Thyroid gland (tissue), 4 donors: ENCODE data around the gene B3GNT2. TPM values are rescaled to one million over a fixed set of nuclear protein-coding genes. Genes with fewer than 3 reads are reported as not detected.

ENCODE experiments used
- DNase-seq, 2 donors: peaks; one replicate each; pipeline ENCODE4 v3.0.0-alpha.2; 2019
- H3K27ac ChIP-seq, 3 donors: fragments of 200-600 bp; sonication (generic); 1 replicate in 2 of 3; 2 replicates in 1 of 3; pipeline ENCODE4 v1.5.1; 2016 to 2019; ENCODE audit warnings: mild to moderate bottlenecking in 1 of 3, moderate library complexity in 1 of 3
- H3K27me3 ChIP-seq: fragments of 200-600 bp; sonication (generic); one replicate; pipeline ENCODE4 v1.5.1; 2019
- H3K36me3 ChIP-seq, 2 donors: fragments of 200-600 bp; sonication (generic); one replicate each; pipeline ENCODE4 v1.5.1; 2016 to 2019
- H3K4me1 ChIP-seq, 2 donors: fragments of 200-600 bp; sonication (generic); one replicate each; pipeline ENCODE4 v1.5.1; 2017 to 2019
- H3K4me3 ChIP-seq, 3 donors: fragments of 200-600 bp; sonication (generic); replicated peaks in 1 of 3; 1 replicate in 2 of 3; 2 replicates in 1 of 3; pipeline ENCODE4 v1.5.1; 2016; ENCODE audit warnings: mild to moderate bottlenecking in 1 of 3
- H3K9me3 ChIP-seq: fragments of 200-600 bp; sonication (generic); one replicate; pipeline ENCODE4 v1.5.1; 2017
- CTCF ChIP-seq, 6 experiments: fragments of 200-600 bp in 3 of 6; fragments of 450-650 bp in 3 of 6; sonication (generic) in 3 of 6; IDR thresholded peaks; one replicate each; pipeline ENCODE4 v1.5.1; 2016 to 2019; ENCODE audit warnings: antibody characterized with exemption in 6 of 6, mild to moderate bottlenecking in 2 of 6, inconsistent platforms in 1 of 6, moderate library complexity in 1 of 6
- POLR2A ChIP-seq, 2 donors: fragments of 450-650 bp; IDR thresholded peaks; one replicate each; pipeline ENCODE4 v1.6.1; 2017; ENCODE audit warnings: antibody characterized with exemption in 2 of 2, mild to moderate bottlenecking in 2 of 2, moderate library complexity in 1 of 2
- WGBS, 2 donors: methylation state at CpG; one replicate each; pipeline ENCODE4 v1.1.5; 2017; 5-methylcytosine and 5-hydroxymethylcytosine counted together
- intact Hi-C: fragments of 100-400 bp; cut with DNase I; formaldehyde crosslinking; loops from one replicate; pipeline ENCODE4 v1.15.1; 2023
- total RNA-seq, 4 donors: library from RNA; depleted of rRNA; stranded (reverse); fragments of >200 nt; gene quantifications; one replicate each; pipeline ENCODE4 v1.2.3, GENCODE V29; 2016

Gene B3GNT2
- total RNA-seq, 4 donors from 2014 or later, result 18.9 to 37.1 (median 27.3) TPM

DNA sequence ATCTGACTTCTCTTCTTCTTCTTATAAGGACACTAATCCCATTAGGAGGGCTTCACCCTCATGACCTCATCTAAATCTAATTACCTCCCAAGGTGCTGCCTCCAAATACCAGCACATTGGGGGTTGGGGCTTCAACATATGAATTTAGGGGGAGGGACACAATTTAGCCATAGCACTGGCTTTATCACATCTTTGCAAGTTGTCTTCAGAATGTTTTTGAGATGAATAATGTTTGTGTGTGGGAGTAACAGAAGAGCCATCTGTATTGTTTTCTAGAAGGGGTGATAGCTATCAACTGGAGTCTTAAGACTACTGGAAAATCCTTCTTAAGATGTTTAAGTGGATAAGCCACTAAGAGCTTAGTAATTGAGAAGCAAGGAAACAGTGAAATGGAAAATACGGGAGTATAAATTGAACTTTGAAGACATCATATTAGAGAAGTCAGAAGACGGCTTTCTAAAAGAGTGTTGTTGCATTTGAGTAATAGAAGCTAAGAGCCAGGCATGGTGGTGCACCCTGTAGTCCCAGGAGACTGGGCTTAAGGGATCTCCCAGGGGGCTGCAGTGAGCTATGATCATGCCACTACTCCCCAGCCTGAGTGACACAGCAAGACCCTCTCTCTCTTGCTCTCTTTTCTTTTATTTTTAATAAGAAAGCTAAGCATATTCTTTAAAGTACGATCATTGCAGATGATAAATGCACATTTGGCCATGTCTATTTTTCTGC lies 32.6 kb upstream of the B3GNT2 start:
- no peak for DNase-seq
- WGBS, 2 donors, result 88% methylated on average over 3 of the region's 3 CpGs
- H3K9me3 ChIP-seq, result no peaks in the 10 kb centered on the region
- no peaks in the 10 kb centered on the region for H3K36me3 ChIP-seq
- no peak overlapping the region for H3K27ac ChIP-seq
- intact Hi-C loops, result no loop called here
- no peak overlapping the region for H3K4me3 ChIP-seq
- no peaks in the 10 kb centered on the region for H3K27me3 ChIP-seq
- no peak for TF ChIP-seq CTCF (IDR thresholded peaks at IDR 0.05)
- no peak for TF ChIP-seq POLR2A (IDR thresholded peaks at IDR 0.05)
- H3K4me1 ChIP-seq, result peaks cover 0 to 3% of the 10 kb centered on the region in 2 donors

DNA sequence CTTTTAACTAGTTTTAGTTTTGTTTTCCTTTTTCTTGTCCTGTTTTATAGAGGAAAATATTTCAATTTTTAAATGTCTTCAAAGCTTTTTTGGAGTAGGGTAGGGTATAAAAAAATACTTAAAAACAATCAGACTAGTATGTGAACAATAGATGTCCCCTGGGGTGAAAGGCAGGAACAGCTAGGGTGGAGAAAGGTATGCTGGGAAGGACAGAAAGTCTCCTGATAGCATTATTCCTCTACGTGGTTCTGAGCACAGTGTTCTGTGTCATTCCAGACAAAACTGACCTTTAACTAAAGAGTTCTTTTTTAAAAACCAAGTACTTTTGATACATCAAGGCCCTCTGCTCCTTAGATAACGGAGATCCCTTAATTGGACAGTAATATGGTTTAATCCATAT lies 32.1 kb upstream of the B3GNT2 start:
- Histone ChIP-seq H3K9me3 (no peaks in the 10 kb centered on the region), H3K36me3 (no peaks in the 10 kb centered on the region), H3K27ac (no peak overlapping the region), H3K27me3 (no peaks in the 10 kb centered on the region), H3K4me3 (no peak overlapping the region), H3K4me1 (no peaks in the 10 kb centered on the region)
- no peak for DNase-seq
- WGBS, 2 donors, result 67 to 70% methylated on average over 2 of the region's 2 CpGs
- TF ChIP-seq CTCF (IDR thresholded peaks at IDR 0.05) (no peak), POLR2A (IDR thresholded peaks at IDR 0.05) (no peak)
- intact Hi-C loops, result no loop called here

- H3K27ac ChIP-seq, result no peak overlapping the region
- no peaks in the 10 kb centered on the region for H3K36me3 ChIP-seq
- H3K9me3 ChIP-seq, result no peaks in the 10 kb centered on the region
- H3K4me1 ChIP-seq, result peaks cover 20 to 27% of the 10 kb centered on the region in 2 donors
- 85 to 89% methylated on average over 4 of the region's 4 CpGs for WGBS, 2 donors
- no peak overlapping the region for H3K4me3 ChIP-seq
- no peaks in the 10 kb centered on the region for H3K27me3 ChIP-seq
- no peak for DNase-seq
- intact Hi-C loops, result no loop called here
- TF ChIP-seq POLR2A (IDR thresholded peaks at IDR 0.05) (no peak), CTCF (IDR thresholded peaks at IDR 0.05) (no peak)
Measured at GRCh38 chr2:62175728-62176127, 20.2 kb upstream of the B3GNT2 start.

- intact Hi-C loops, result no loop called here
- no peaks in the 10 kb centered on the region for H3K36me3 ChIP-seq
- DNase-seq, result no peak
- H3K27me3 ChIP-seq, result no peaks in the 10 kb centered on the region
- H3K4me3 ChIP-seq, result no peak overlapping the region
- H3K4me1 ChIP-seq, result peaks cover 20 to 28% of the 10 kb centered on the region in 2 donors
- H3K27ac ChIP-seq, result no peak overlapping the region
- TF ChIP-seq CTCF (IDR thresholded peaks at IDR 0.05) (no peak), POLR2A (IDR thresholded peaks at IDR 0.05) (no peak)
- no peaks in the 10 kb centered on the region for H3K9me3 ChIP-seq
Measured at GRCh38 chr2:62176801-62177200, 19.1 kb upstream of the B3GNT2 start.

GRCh38 chr2:62177392-62178049 lies 18.4 kb upstream of the B3GNT2 start:
- TF ChIP-seq CTCF (IDR thresholded peaks at IDR 0.05), result no peak
- Histone ChIP-seq H3K27ac (no peak overlapping the region), H3K4me1 (peaks cover 20 to 28% of the 10 kb centered on the region in 2 donors), H3K4me3 (no peak overlapping the region), H3K36me3 (no peaks in the 10 kb centered on the region), H3K27me3 (no peaks in the 10 kb centered on the region), H3K9me3 (no peaks in the 10 kb centered on the region)
- no peak for DNase-seq
- intact Hi-C loops, result no loop called here
- WGBS, 2 donors, result 96 to 98% methylated on average over 4 of the region's 4 CpGs
